ENCODE data around the gene TXNRD2. TPM values are rescaled to one million over a fixed set of nuclear protein-coding genes. Genes with fewer than 3 reads are reported as not detected.

The TXNRD2 gene
- total RNA-seq, 1 experiment from 2014 or later: 33.7 TPM

GRCh38 chr22:19857382-19857781 lies 84.2 kb downstream of the TXNRD2 start:
- CTCF ChIA-PET: no interaction called here
- no peak overlapping the region for H3K4me3 Mint-ChIP-seq (ENCODE audit: low read depth, unreplicated experiment)
- H3K27ac Mint-ChIP-seq (ENCODE audit: unreplicated experiment): no peak overlapping the region
- intact Hi-C loops (cut with micrococcal nuclease; ENCODE audit: unreplicated experiment): no loop called here
- peaks cover 20% of the 10 kb centered on the region for H3K4me1 Mint-ChIP-seq (ENCODE audit: low read depth, unreplicated experiment)
- H3K9me3 Mint-ChIP-seq (ENCODE audit: low read depth, unreplicated experiment): no peaks in the 10 kb centered on the region
- TF ChIP-seq CTCF (IDR thresholded peaks at IDR 0.05; ENCODE audit: unreplicated experiment): no peak
- no TSS peak for BruUV-seq (replicated peaks)
- DNase-seq: no peak
- no peaks in the 10 kb centered on the region for H3K27me3 Mint-ChIP-seq (ENCODE audit: unreplicated experiment)
- peaks cover 32% of the 10 kb centered on the region for H3K36me3 Mint-ChIP-seq (ENCODE audit: insufficient read depth, unreplicated experiment)

GRCh38 chr22:19855504-19856409 lies 85.9 kb downstream of the TXNRD2 start:
- Mint-ChIP-seq H3K9me3 (ENCODE audit: low read depth, unreplicated experiment) (no peaks in the 10 kb centered on the region), H3K4me1 (ENCODE audit: low read depth, unreplicated experiment) (peaks cover 31% of the 10 kb centered on the region), H3K4me3 (ENCODE audit: low read depth, unreplicated experiment) (peak overlapping the region; percentile 95), H3K27me3 (ENCODE audit: unreplicated experiment) (no peaks in the 10 kb centered on the region), H3K36me3 (ENCODE audit: insufficient read depth, unreplicated experiment) (peaks cover 41% of the 10 kb centered on the region), H3K27ac (ENCODE audit: unreplicated experiment) (peak overlapping the region; percentile 28)
- TF ChIP-seq CTCF (IDR thresholded peaks at IDR 0.05; ENCODE audit: unreplicated experiment): no peak
- peak; percentile 49 for DNase-seq
- intact Hi-C loops (cut with micrococcal nuclease; ENCODE audit: unreplicated experiment): loop anchor here (2.0 kb wide), 2 partner anchors 25 to 49 kb away; no protein-coding TSS in a partner anchor
- CTCF ChIA-PET: no interaction called here
- TSS peak; percentile 34 for BruUV-seq (replicated peaks)

GRCh38 chr22:19854778-19855503 lies 86.7 kb downstream of the TXNRD2 start, which contains the start of the genes GNB1L and RTL10:
Gene GNB1L (minus strand): TSS chr22:19854874. CDS start chr22:19821355, 33,519 bp downstream.
Gene RTL10 (minus strand): TSS chr22:19854874. CDS start chr22:19852261, 2,613 bp downstream.
- H3K9me3 Mint-ChIP-seq (ENCODE audit: low read depth, unreplicated experiment): no peaks in the 10 kb centered on the region
- no peak for TF ChIP-seq CTCF (IDR thresholded peaks at IDR 0.05; ENCODE audit: unreplicated experiment)
- CTCF ChIA-PET: interaction anchor here (0.7 kb wide), 1 partner anchor 55 kb away, joined by 3 read pairs; no protein-coding TSS in a partner anchor
- DNase-seq: peak; percentile 96
- intact Hi-C loops (cut with micrococcal nuclease; ENCODE audit: unreplicated experiment): loop anchor here (2.0 kb wide), 2 partner anchors 26 to 48 kb away; no protein-coding TSS in a partner anchor
- H3K36me3 Mint-ChIP-seq (ENCODE audit: insufficient read depth, unreplicated experiment): peaks cover 50% of the 10 kb centered on the region
- peaks cover 39% of the 10 kb centered on the region for H3K4me1 Mint-ChIP-seq (ENCODE audit: low read depth, unreplicated experiment)
- H3K4me3 Mint-ChIP-seq (ENCODE audit: low read depth, unreplicated experiment): peak within 1 kb of the TSS; percentile 95
- peak within 1 kb of the TSS; percentile 28 for H3K27ac Mint-ChIP-seq (ENCODE audit: unreplicated experiment)
- BruUV-seq (replicated peaks): no TSS peak
- H3K27me3 Mint-ChIP-seq (ENCODE audit: unreplicated experiment): no peaks in the 10 kb centered on the region
